HT-29 (cell line): ENCODE results near the gene KIF3B. TPM values are rescaled to one million over a fixed set of nuclear protein-coding genes. Genes with fewer than 3 reads are reported as not detected.
"Not testable (repeated sequence)": the region's sequence is repeated elsewhere in the genome, so short reads cannot be mapped to it uniquely, and the experiment has no call there.

Experiments
- DNase-seq: peaks from one replicate; pipeline ENCODE4 v3.0.0-alpha.2; 2015; ENCODE audit warnings: low spot score
- total RNA-seq: library from RNA; depleted of rRNA; stranded (reverse); fragments of >200 nt; shearing (Covaris generic); gene quantifications from 2 replicates; pipeline ENCODE4 v1.2.3, GENCODE V29; 2014

Gene KIF3B
- total RNA-seq, 1 experiment from 2014 or later, result 24.8 TPM

DNA sequence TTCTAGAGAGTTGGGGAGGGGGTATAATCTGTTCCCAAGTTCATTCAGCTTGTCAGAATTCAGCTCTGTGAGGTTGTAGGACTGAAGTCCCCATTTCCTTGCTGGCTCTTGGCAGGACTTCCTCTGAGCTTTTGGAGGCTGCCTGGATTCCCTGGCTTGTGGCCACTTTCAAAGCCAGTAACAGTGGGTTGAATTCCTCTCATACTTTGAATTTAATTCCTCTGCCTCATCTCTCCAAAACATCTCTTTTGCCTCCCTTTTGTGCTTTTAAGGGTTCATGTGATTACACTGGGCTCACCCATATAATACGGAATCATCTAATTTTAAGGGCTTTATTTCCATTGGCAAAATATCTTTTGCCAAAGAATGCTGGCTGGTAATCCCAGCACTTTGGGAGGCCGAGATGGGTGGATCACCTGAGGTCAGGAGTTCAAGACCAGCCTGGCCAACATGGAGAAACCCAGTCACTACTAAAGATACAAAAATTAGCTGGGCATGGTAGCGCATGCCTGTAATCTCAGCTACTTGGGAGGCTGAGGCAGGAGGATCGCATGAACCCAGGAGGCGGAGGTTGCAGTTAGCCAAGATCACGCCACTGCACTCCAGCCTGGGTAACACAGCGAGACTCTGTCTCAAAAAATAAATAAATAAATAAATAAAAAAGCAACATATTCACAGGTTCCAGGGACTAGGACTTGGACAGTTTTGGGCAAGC, 78.6 kb downstream of the KIF3B start:
- DNase-seq, result not testable (repeated sequence)

DNA sequence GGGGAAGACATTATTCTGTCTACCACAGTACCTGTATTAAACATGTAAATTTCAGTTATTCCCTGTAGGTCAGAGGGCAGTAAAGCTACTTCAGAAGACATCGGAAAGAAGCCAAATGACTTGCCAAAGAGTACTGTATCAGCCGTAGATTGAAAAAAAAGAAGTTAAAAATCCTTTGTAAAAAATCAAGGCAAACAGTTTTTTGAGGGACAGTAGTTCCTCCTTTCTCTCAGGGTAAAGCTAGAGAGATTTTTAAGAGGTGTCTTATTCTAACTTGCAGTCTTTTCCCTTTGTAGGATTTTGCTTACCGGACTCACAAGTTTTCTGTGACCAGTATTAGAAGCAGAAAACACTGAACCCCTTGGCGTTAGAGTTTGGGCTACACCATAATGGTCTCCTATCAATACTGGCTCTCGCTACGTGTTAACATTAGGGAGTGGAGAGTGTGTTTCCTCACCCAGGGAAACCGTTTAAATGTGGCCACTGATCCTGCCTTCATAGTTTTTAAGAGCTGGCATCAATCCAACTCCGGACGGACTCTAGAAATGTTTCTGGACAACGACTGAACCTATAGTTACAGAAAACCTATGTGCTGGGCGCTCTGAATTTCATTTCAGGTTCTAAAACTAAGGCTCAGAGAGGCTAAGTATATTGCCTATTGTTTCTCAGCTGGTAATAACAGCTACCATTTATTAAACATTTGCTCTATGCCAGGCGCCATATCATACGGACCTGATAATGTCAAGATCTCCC, 79.3 kb downstream of the KIF3B start:
- DNase-seq, result peak; percentile 62

DNA sequence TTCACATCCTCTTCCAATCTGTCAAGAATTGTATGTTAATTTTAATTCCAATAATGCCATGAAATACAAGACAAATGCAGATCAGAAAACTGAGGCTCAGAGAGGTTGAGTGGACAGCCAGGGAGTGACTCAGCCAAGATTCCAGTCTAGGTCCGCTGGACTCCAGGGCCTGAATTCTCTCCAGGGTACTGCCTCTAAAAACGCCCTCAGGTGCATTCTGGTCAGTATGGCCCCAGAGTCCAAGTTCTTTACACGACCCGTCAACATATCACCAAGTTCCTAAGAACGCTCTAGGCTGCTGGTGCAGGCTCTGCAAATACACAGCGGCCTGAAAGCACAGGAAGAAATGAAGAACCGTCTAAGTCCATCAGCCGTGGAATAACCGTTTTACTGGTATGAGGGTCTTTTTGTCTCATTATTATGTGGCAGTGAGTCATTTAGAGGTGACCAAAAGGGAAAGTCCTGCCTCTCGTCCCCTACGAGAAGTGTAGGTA, 80.0 kb downstream of the KIF3B start:
- no peak for DNase-seq

- DNase-seq, result peak; percentile 99
Measured at GRCh38 chr20:32357869-32358631, 80.6 kb downstream of the KIF3B start, which contains the start of gene ASXL1. Gene ASXL1, plus strand, starts transcription at chr20:32358331. Its CDS starts 445 bp downstream, at chr20:32358776.

DNA sequence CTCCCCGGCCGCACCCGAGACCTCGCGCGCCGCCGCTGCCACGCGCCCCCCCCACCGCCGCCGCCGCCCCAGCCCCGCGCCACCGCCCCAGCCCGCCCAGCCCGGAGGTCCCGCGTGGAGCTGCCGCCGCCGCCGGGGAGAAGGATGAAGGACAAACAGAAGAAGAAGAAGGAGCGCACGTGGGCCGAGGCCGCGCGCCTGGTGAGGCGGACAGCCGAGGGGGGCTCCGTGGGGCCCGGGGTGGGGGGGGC, 81.1 kb downstream of the KIF3B start:
- DNase-seq, result no peak

- peak; percentile 72 for DNase-seq
Measured at GRCh38 chr20:32358883-32359632, 81.6 kb downstream of the KIF3B start.

DNA sequence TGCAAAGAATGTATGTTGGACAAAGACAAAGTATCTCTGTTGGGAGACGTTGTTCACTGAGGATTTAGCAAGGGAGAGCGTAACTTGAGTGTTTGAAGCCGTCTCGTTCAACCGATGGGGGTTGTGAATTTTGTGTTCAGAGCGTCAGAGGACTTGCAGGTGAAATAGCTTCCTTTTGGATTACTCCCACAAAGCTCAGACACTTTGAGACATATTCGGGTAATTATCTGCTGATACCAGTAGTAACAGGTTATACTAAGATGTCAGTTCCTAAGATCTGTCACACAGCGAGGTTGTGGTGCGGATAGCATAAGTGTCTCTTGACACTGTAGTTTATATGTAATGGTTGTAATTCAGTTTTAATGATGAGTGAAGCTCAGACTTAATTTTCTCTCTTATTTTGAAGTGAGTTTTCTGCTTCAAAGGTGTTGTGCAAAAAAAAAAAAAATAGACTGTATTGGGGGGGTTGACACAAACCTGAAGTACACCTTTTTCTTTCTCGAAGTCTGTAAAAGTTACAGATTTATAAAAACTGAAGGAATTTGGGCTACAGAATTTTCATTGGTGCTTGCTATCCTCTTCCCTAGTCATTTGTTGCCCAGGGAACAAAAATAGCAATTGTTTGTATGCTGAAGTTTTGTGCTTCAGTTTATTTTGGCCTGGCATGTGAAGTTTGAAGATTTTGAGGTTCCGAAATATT, 82.3 kb downstream of the KIF3B start:
- DNase-seq, result no peak

DNA sequence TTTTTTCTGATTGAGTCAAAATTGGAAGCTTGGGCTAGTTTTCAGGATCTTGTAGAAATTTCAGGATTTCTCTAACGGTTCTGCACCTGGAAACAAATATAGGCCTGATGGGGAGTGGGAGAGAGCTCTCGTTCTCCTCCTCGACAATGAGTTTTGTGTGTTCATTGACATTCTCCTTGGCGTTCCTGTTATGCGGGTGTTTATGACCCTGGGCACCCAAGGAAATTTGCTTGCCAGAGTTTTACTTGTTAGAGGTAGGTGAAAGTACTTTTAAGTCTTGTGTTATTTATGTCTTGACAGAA, 82.8 kb downstream of the KIF3B start:
- no peak for DNase-seq

DNA sequence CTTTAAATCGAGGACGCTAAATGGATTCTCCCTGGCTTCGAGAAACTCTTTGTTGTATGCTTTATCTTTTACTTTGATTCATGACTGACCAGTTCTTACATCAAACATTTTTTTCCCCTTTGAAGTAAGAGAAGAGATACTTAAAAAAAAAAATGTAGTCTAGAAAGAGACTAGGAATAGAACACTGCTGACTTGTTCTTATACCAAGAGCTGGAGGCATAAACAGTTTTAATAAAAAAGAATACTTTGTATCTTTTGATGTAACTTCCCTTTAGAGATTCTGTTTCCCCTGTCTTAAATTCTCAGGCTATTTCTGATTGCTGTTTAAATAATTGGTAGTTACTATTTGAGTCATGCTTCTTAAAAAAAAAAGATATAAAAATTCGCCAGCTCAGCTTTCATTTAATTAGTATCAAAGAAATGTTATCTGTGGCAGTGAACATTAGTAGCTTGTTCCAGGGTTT, 85.5 kb downstream of the KIF3B start:
- DNase-seq, result no peak

DNA sequence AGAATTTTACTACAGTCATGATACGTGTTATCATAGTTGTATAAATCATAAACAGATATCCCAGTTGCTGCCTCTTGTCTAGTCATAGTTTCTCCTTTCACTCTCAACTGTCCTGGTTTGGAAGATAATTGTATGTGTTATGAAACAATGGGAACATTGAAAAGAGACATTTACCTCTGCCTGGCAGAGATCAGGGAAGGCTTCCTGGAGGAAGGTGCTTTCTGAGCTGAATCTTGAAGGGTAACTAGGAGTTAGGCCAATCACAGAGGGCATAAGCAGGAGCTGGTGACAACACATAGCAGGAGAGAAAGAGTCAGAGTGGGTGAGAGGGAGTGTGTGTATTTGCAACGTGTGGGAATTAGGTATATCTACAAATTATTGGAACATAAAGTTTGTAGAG, 86.0 kb downstream of the KIF3B start:
- no peak for DNase-seq

- no peak for DNase-seq
Measured at GRCh38 chr20:32364554-32365208, 87.2 kb downstream of the KIF3B start.

GRCh38 chr20:32365564-32365963, 88.1 kb downstream of the KIF3B start:
- no peak for DNase-seq

DNA sequence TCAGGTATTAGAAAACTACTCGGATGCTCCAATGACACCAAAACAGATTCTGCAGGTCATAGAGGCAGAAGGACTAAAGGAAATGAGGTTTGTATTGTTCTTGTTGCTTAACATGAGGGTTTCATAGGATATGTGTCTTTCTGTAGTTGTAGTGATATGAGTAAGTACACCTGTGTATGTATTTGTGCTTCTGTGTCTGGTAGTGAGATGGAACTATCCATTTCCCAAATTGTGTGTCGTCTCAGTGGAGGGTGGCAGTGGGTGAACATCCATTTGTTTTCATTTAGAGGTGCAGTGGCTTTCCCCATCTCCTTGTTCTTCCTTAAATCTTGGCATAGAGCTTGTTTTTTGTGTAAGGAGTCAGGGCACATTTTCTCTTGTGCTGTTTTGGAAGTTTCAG, 88.9 kb downstream of the KIF3B start:
- DNase-seq, result no peak

- DNase-seq, result no peak
Measured at GRCh38 chr20:32368323-32368722, 90.9 kb downstream of the KIF3B start.

GRCh38 chr20:32368925-32369324, 91.5 kb downstream of the KIF3B start:
- no peak for DNase-seq

GRCh38 chr20:32370897-32371296, 93.4 kb downstream of the KIF3B start:
- DNase-seq, result no peak

- no peak for DNase-seq
Measured at GRCh38 chr20:32378461-32378860, 101.0 kb downstream of the KIF3B start.

GRCh38 chr20:32380037-32380436, 102.6 kb downstream of the KIF3B start:
- DNase-seq, result not testable (repeated sequence)

DNA sequence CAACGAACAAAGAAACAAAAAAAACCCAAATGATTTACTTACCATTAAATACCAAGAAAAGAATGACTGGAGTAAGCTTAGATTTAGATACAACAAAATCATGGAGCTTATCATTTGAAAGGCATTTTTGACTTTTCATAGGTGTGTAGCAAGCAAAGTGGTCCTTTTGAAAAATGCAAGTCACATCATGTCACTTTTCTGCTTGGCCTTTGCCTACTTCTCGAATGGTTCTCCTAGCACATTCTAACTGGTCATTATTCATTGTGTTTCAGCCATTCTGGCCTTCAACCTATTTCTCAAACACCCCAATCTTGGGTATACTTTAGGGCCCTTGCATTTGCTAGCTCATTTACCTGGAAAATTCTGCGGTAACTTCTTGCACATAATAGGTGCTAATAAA, 103.3 kb downstream of the KIF3B start:
- no peak for DNase-seq

GRCh38 chr20:32382102-32382950, 104.9 kb downstream of the KIF3B start:
- no peak for DNase-seq
